Dermis microvascular lymphatic vessel endothelial cell (primary cell): ENCODE results near the gene DNAJB12. TPM values are rescaled to one million over a fixed set of nuclear protein-coding genes. Genes with fewer than 3 reads are reported as not detected.
A peak's percentile ranks its signal among the peaks of the same experiment; 100 is the strongest.
"Not testable (repeated sequence)": the region's sequence is repeated elsewhere in the genome, so short reads cannot be mapped to it uniquely, and the experiment has no call there.

Source experiments
- DNase-seq, 2 donors: peaks; one replicate each; pipeline versions ENCODE4 v3.0.0 to v3.0.0-alpha.2; 2010; ENCODE audit warnings: low read depth in 2 of 2
- total RNA-seq: library from RNA; depleted of rRNA; stranded (reverse); fragments of >200 nt; gene quantifications from 2 replicates; pipeline ENCODE4 v1.2.1, GENCODE V29; 2014

DNAJB12 gene
- total RNA-seq, 1 donor from 2014 or later: 16.8 TPM

DNA sequence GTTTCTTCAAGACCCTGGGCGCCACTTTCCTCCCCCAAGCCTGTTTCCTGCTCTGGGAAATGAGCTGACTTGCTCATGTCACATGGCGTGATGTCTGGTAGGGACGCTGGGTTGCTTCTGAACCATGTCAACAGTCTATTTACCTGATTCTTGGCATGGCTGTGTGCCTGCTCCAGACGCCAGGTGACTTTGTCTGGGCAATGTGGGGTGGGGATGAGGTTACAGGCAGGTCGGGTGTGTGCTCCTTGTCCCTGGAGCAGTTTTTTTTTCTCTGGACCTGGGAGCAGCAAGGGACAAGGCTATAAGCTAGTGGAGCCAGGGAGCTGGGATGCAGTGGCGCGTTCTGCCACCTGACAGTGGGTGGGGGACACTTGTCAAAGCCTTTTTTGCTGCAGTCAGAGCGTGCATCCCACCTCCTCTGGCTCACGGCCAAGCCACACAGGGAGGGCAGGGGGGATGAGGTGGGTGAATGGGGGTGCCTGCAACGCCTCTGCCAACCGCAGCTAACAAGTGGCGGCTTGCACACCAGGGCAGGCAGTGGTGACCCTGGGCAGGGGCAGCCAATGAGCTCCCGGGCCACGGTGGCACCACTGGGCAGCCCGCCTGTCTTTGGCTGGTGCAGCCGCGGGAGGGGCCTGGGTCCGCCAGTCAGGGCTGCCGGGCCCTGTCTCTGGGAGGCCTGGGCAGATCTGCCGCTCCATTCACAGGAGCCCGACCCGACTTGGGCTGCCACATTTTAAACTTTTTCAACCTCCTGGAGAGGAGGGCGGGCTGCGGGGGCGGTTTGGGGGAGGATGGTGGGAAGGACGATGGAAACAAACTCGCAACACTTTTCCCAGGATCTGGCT, 22.9 kb downstream of the DNAJB12 start:
- DNase-seq: peak; percentile 44 to 90

- no peak for DNase-seq
Measured at GRCh38 chr10:72330069-72330426, 24.7 kb downstream of the DNAJB12 start.

- DNase-seq: no peak
Measured at GRCh38 chr10:72329290-72330068, 25.2 kb downstream of the DNAJB12 start.

DNA sequence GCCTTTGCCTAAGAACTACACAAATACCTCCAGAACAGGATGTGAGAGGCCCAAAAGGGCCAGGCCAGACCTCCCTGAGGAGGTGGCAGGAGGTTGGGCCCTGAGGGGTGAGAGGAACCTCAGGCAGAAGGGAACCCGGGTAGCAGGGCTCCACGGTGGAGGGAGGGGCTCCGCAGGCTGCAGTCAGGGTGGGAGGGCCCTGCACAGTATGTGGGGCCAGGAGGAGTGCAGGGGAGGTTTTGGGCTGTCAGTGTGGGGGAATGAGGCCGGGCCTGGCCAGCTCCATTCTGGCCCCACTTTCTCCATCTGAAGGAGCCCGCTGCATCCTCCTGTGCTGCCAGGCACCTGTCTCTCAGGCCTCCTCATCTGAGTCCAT, 25.9 kb downstream of the DNAJB12 start:
- no peak for DNase-seq

GRCh38 chr10:72328045-72328828, 26.5 kb downstream of the DNAJB12 start:
- peak; percentile 54 to 75 for DNase-seq

GRCh38 chr10:72326665-72327603, 27.8 kb downstream of the DNAJB12 start:
- not testable (repeated sequence) for DNase-seq

- peak in 1 of 2 donors; percentile 96 for DNase-seq
Measured at GRCh38 chr10:72325243-72326175, 29.2 kb downstream of the DNAJB12 start.

- DNase-seq: no peak
Measured at GRCh38 chr10:72323771-72324191, 30.9 kb downstream of the DNAJB12 start.

- DNase-seq: no peak
Measured at GRCh38 chr10:72323108-72323749, 31.5 kb downstream of the DNAJB12 start.

GRCh38 chr10:72322280-72323058, 32.2 kb downstream of the DNAJB12 start:
- no peak for DNase-seq

- DNase-seq: peak in 1 of 2 donors; percentile 46
Measured at GRCh38 chr10:72322030-72322279, 32.8 kb downstream of the DNAJB12 start.

DNA sequence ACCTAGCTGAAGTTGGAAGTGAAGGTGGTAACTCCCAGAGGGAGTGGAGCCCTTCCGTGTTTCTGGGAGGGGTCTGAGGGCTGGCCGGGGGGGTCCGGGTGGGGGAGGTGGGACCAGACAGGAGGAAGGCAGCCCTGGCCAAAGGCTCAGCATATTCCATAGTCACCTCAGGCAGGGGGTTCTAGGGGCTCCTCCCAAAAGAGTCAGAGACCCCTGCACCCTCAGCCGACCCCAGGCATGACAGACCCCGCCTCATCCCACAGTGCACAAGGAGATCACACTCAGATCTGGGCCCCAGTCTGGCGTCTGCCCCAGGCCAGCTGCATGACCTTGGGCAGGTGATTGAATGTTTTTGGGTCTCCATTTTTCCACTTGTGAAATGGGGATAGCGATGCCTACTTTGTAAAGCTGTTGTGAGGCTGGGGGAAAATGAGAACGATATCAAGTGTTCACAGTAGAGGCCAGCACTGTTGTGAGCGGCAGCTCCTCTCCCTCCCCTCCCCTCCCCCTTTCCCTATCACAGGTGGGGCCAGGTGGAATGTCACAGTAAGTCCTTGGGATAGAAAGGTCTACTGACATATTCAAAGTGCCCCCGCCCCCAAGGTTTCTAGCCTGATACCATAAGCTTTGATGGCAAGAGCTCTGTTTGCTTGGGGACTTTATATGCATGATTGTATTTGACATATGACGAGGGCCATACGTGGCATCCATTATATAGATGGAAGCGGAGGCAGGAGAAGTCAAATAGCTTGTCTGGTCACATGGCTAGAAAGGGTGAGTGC, 33.3 kb downstream of the DNAJB12 start:
- no peak for DNase-seq

DNA sequence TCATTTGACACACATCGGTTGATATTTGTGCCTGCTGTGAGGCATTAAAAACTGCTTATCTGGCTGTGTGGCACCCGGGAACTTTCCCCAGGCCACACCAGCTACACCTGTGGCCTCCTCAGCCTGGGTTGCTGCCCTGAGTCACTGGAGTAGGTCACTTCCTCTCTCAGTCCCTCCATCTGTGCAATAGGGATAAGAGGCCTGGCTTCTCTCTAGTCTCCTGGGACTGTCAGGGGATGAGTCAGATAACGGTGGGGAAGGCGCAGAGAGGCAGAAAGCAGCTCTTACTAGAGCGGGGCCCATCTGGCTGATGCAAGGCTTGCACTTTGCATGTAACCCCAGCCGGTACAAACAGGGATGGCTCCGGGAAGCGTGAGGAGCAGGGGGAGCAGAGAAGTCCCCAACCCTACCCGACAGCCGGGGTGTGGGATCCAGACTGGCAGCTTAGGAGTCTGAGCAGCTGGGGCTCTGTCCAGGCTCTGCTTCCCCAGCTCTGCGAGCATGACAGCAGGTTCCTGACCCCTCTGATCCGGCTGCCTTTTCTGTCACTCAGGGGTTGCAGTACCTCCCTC, 34.0 kb downstream of the DNAJB12 start:
- DNase-seq: peak; percentile 51 to 97

- DNase-seq: peak; percentile 69 to 98
Measured at GRCh38 chr10:72319416-72320254, 35.1 kb downstream of the DNAJB12 start.

GRCh38 chr10:72318418-72319262, 36.1 kb downstream of the DNAJB12 start:
- DNase-seq: no peak
